Sigmoid colon (tissue), 7 donors: ENCODE measurements around the gene FSCN2. TPM values are rescaled to one million over a fixed set of nuclear protein-coding genes. Genes with fewer than 3 reads are reported as not detected.

ENCODE experiments used
- DNase-seq: peaks from one replicate; pipeline ENCODE4 v3.0.0-alpha.2; 2019
- H3K27ac ChIP-seq, 4 donors: fragments of 200-600 bp; sonication (generic); one replicate each; pipeline ENCODE4 v1.5.1; 2016 to 2019; ENCODE audit warnings: mild to moderate bottlenecking in 1 of 4
- H3K27me3 ChIP-seq, 3 donors: fragments of 200-600 bp; sonication (generic); one replicate each; pipeline ENCODE4 v1.5.1; 2019; ENCODE audit warnings: mild to moderate bottlenecking in 1 of 3
- H3K36me3 ChIP-seq, 4 donors: fragments of 200-600 bp; sonication (generic); one replicate each; pipeline ENCODE4 v1.5.1; 2016 to 2019
- H3K4me1 ChIP-seq, 4 donors: fragments of 200-600 bp; sonication (generic); one replicate each; pipeline ENCODE4 v1.5.1; 2017 to 2019
- H3K4me3 ChIP-seq, 4 donors: fragments of 200-600 bp; sonication (generic); one replicate each; pipeline ENCODE4 v1.5.1; 2017 to 2019; ENCODE audit warnings: mild to moderate bottlenecking in 2 of 4, moderate library complexity in 1 of 4
- H3K9me3 ChIP-seq, 4 donors: fragments of 200-600 bp in 3 of 4; sonication (generic) in 3 of 4; one replicate each; pipeline versions ENCODE4 v1.5.1 to v1.6.1; 2013 to 2019
- EP300 ChIP-seq, 4 donors: sonication (generic); formaldehyde crosslinking; IDR thresholded peaks; one replicate each; pipeline ENCODE4 v1.6.1; 2017; ENCODE audit warnings: antibody characterized with exemption in 4 of 4
- POLR2A ChIP-seq, 2 donors: fragments of 450-650 bp; IDR thresholded peaks; one replicate each; pipeline ENCODE4 v1.6.1; 2016; ENCODE audit warnings: antibody characterized with exemption in 2 of 2, mild to moderate bottlenecking in 2 of 2, moderate library complexity in 2 of 2
- POLR2AphosphoS5 ChIP-seq, 4 donors: sonication (generic); formaldehyde crosslinking; IDR thresholded peaks; one replicate each; pipeline ENCODE4 v1.6.1; 2017; ENCODE audit warnings: antibody characterized with exemption in 4 of 4
- WGBS, 2 donors: extraction: QIAGEN DNeasy Blood & Tissue Kit; methylation state at CpG; one replicate each; pipeline ENCODE4 v1.1.7; 2013; 5-methylcytosine and 5-hydroxymethylcytosine counted together
- intact Hi-C: fragments of 100-400 bp; cut with DNase I; formaldehyde crosslinking; loops from one replicate; pipeline ENCODE4 v1.15.1; 2023
- polyA plus RNA-seq, 3 donors: library from polyadenylated mRNA; stranded (reverse); fragments of 200-250 nt; gene quantifications; one replicate each; pipeline ENCODE4 v1.2.3, GENCODE V29; 2013
- total RNA-seq, 4 donors: library from RNA; depleted of rRNA; stranded (reverse); fragments of >200 nt; gene quantifications; one replicate each; pipeline ENCODE4 v1.1.0, GENCODE V29; 2016
- TF ChIP-seq, protein P1 (sequence below), 4 experiments: fragments of 450-650 bp in 3 of 4; fragments of 200-600 bp in 1 of 4; IDR thresholded peaks; one replicate each; pipeline ENCODE4 v1.5.1; 2016 to 2019; ENCODE audit warnings: antibody characterized with exemption in 4 of 4, mild to moderate bottlenecking in 3 of 4, moderate library complexity in 2 of 4
- donor health status: healthy with polysubstance abuse.
- donor health status: Bipolar disorder and iron deficiency.
- donor health status: healthy.

The FSCN2 gene
- total and polyA plus RNA-seq, 7 donors: 0.33 to 2.3 (median 1.0) TPM; not detected in 3

DNA sequence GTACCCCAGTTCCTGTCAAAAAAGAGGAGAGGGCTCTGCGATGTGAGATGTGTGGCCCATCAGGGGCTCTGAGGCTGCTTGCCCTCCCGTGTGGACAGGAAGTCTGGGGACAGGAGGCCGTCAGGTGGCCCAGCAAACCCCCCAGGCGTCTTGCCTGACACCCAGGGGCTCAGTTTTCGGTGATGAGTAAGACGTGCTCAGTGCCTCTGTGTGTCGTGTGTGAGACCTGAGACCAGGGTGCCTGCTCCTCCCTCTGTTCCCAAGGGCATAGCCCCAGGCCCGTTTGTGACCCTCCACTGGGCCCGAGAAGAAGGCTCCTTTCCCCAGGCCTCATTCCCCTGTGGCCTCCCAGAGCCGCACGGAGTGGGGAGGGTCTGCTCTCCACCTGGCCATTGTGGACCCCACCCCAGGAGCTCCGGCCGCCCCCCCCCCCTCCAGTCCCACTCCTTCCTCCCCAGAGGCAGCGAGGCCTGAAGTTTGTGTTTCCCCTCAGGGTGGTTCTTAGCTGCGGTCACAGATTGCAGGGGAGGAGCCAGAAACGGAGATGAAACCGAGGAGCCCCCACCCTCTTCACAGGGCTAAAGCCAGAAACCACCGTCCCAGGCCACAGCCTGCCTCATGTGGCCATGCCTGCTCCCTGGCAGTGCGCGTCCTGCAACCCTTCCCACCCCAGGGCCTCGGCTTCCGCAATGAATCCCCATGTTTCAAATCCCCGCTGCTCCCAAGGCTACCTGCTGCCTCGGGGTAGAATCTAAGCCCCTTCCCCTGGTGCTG is 10.7 kb upstream of the FSCN2 start:
- H3K4me1 ChIP-seq: peaks cover 0 to 61% (median 48%) of the 10 kb centered on the region in 4 donors
- H3K4me3 ChIP-seq: peak overlapping the region in 3 of 4 donors; percentile 88 to 99 (median 97)
- H3K27ac ChIP-seq: peak overlapping the region; percentile 99 to 100 (median 100)
- intact Hi-C loops: no loop called here
- TF ChIP-seq POLR2A (IDR thresholded peaks at IDR 0.05) (no peak), EP300 (IDR thresholded peaks at IDR 0.05) (no peak), POLR2AphosphoS5 (IDR thresholded peaks at IDR 0.05) (peak in 1 of 4 donors; percentile 20)
- H3K27me3 ChIP-seq: no peaks in the 10 kb centered on the region
- H3K36me3 ChIP-seq: no peaks in the 10 kb centered on the region
- DNase-seq: no peak
- no peaks in the 10 kb centered on the region for H3K9me3 ChIP-seq
- 48 to 77% methylated on average over 24 of the region's 24 CpGs for WGBS, 2 donors

DNA sequence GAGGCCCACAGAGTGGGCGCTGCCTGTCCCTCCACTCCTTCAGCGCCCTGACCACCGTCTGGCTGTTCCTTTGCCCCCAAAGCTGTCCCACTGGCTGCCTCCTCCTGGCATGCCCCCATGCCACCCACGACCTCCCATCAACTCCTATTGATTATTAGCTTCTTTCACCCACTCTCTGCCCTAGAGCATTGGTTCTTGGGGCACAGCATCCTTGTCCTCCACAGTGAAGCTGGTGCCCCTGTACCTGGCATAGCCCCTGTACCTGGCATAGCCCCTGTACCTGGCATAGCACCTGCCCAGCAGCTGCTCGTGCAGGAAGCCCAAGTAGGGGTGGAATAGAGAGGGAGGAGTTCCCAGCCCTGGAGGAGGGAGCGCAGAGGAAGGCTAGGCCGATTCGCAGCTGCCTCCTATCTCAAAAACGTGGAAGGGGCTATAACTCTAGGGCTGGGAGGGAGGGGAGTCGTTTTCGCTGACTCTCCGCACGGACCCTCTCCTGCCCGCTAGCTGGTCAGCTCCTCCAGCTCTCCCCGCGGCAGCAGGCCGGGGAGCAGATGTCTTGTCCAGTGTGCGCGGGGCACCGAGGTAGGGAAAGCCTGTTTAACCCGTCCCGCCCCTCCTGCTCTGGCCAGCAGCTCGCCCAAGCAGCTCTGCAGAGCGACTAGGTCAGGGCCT is 9.9 kb upstream of the FSCN2 start:
- DNase-seq: no peak
- intact Hi-C loops: no loop called here
- no peaks in the 10 kb centered on the region for H3K36me3 ChIP-seq
- 22 to 34% methylated on average over 24 of the region's 24 CpGs for WGBS, 2 donors
- H3K4me3 ChIP-seq: peak overlapping the region; percentile 5 to 99 (median 92)
- no peak for TF ChIP-seq EP300 (IDR thresholded peaks at IDR 0.05)
- TF ChIP-seq POLR2AphosphoS5 (IDR thresholded peaks at IDR 0.05): no peak
- TF ChIP-seq, protein P1, sequence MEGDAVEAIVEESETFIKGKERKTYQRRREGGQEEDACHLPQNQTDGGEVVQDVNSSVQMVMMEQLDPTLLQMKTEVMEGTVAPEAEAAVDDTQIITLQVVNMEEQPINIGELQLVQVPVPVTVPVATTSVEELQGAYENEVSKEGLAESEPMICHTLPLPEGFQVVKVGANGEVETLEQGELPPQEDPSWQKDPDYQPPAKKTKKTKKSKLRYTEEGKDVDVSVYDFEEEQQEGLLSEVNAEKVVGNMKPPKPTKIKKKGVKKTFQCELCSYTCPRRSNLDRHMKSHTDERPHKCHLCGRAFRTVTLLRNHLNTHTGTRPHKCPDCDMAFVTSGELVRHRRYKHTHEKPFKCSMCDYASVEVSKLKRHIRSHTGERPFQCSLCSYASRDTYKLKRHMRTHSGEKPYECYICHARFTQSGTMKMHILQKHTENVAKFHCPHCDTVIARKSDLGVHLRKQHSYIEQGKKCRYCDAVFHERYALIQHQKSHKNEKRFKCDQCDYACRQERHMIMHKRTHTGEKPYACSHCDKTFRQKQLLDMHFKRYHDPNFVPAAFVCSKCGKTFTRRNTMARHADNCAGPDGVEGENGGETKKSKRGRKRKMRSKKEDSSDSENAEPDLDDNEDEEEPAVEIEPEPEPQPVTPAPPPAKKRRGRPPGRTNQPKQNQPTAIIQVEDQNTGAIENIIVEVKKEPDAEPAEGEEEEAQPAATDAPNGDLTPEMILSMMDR (IDR thresholded peaks at IDR 0.05): no peak
- TF ChIP-seq POLR2A (IDR thresholded peaks at IDR 0.05): no peak
- H3K27me3 ChIP-seq: peaks cover 0 to 6% (median 5%) of the 10 kb centered on the region in 3 donors
- H3K4me1 ChIP-seq: peaks cover 0 to 67% (median 52%) of the 10 kb centered on the region in 4 donors
- H3K9me3 ChIP-seq: no peaks in the 10 kb centered on the region
- H3K27ac ChIP-seq: peak overlapping the region; percentile 99 to 100 (median 100)

DNA sequence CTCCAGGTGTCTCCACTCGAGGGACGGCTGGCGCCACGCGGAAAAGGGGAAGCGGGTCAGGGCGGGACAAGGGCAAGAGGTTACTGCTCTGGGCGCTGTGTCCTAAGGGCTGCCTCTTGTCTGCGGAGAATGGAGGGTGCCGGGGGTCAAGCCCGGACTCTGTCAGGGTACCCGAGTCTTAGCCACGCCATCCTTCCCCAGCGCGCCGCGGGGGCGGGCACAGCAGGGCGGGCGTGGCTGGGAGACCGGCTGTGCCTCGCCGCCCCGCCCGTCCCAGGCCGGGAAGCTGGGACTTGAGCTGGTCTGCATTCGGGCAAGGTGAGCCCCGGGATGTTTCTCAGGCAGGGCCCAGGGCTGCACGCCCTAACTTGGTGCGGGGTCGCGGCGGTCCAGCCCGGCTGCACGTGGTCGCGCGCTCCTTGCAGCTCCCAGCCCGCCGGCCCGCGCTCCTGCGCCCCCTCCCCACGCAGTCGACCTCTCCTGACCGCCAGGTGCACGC is 9.3 kb upstream of the FSCN2 start:
- intact Hi-C loops: no loop called here
- WGBS, 2 donors: 1% methylated on average over 47 of the region's 47 CpGs
- peak overlapping the region; percentile 5 to 99 (median 92) for H3K4me3 ChIP-seq
- peak in 1 of 4 donors; percentile 39 for TF ChIP-seq POLR2AphosphoS5 (IDR thresholded peaks at IDR 0.05)
- TF ChIP-seq EP300 (IDR thresholded peaks at IDR 0.05): no peak
- TF ChIP-seq, protein P1 (IDR thresholded peaks at IDR 0.05): no peak
- no peak for TF ChIP-seq POLR2A (IDR thresholded peaks at IDR 0.05)
- no peak for DNase-seq
- H3K27ac ChIP-seq: peak overlapping the region; percentile 99 to 100 (median 100)
- no peaks in the 10 kb centered on the region for H3K36me3 ChIP-seq
- H3K9me3 ChIP-seq: no peaks in the 10 kb centered on the region
- H3K4me1 ChIP-seq: peaks cover 0 to 71% (median 58%) of the 10 kb centered on the region in 4 donors
- H3K27me3 ChIP-seq: peaks cover 3 to 11% (median 11%) of the 10 kb centered on the region in 3 donors

DNA sequence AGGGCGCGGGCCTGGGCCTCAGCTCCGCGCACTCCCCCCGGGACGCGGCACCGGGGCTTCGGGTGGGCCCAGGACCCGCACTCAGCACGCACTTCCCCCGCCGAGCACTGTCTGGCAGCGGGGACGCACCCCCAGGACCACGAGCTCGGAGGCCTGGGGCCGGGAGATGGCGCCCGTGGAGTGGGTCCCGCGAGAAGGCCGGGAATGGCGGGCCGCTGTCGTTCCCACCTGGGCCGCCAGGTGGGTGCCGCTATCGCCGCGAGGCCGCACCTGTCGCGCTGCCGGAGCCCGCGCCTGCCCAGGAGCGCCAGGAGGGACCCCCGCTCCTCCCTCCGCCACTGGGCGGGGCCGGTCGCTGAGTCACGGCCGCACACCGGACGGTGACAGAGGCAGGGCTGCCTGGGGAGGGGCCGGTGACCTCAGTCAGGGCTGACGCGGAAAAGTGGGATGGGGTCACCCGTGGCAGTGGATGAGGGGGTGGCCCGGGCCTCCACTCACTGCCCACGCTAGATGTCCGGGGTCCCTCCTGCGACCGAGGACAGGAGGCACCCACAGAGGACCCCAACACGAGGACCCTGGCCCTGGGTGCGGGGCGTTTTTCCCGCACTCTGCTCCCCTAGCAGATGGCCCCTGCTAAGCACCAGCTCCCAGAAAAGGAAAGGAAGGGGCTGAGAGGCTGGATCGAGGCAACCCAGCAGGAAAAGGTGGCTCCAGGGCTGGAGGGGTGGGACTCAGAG is 8.7 kb upstream of the FSCN2 start:
- H3K4me1 ChIP-seq: peaks cover 0 to 70% (median 61%) of the 10 kb centered on the region in 4 donors
- peaks cover 3 to 18% (median 17%) of the 10 kb centered on the region in 3 donors for H3K27me3 ChIP-seq
- intact Hi-C loops: no loop called here
- 2 to 4% methylated on average over 60 to 61 of the region's 61 CpGs for WGBS, 2 donors
- H3K4me3 ChIP-seq: peak overlapping the region; percentile 5 to 99 (median 92)
- no peaks in the 10 kb centered on the region for H3K9me3 ChIP-seq
- peak overlapping the region; percentile 99 to 100 (median 100) for H3K27ac ChIP-seq
- H3K36me3 ChIP-seq: no peaks in the 10 kb centered on the region
- DNase-seq: no peak
- TF ChIP-seq POLR2AphosphoS5 (IDR thresholded peaks at IDR 0.05) (no peak), EP300 (IDR thresholded peaks at IDR 0.05) (no peak), POLR2A (IDR thresholded peaks at IDR 0.05) (no peak)
- TF ChIP-seq, protein P1 (IDR thresholded peaks at IDR 0.05): peak in 3 of 4 experiments; percentile 40 to 64 (median 40)
